ENCODE results near the gene ARHGEF7.
"Not testable (repeated sequence)": the region's sequence is repeated elsewhere in the genome, so short reads cannot be mapped to it uniquely, and the experiment has no call there.

The ARHGEF7 gene

GRCh38 chr13:111079375-111079774, 35.7 kb upstream of the ARHGEF7 start:
- no peak overlapping the region for H3K4ac ChIP-seq (ENCODE audit: low read depth, low read length)
- no peaks in the 10 kb centered on the region for H3K4me1 ChIP-seq (ENCODE audit: control insufficient read depth in 1 of 2, insufficient read depth in 2 of 2, low read length in 2 of 2)
- H3K23ac ChIP-seq (ENCODE audit: low read length), result no peak overlapping the region
- H3K36me3 ChIP-seq (ENCODE audit: control insufficient read depth in 1 of 2, insufficient read depth in 2 of 2, low read length in 2 of 2), result peaks cover 0 to 1% of the 10 kb centered on the region in 2 experiments
- no peak overlapping the region for H2AK5ac ChIP-seq (ENCODE audit: low read length)
- no peak overlapping the region for H4K12ac ChIP-seq (ENCODE audit: low read depth, low read length)
- no peak overlapping the region for H4K8ac ChIP-seq (ENCODE audit: low read depth, low read length)
- H3K18ac ChIP-seq (ENCODE audit: low read length), result no peak overlapping the region
- no peak overlapping the region for H3K27ac ChIP-seq (ENCODE audit: low read depth, low read length)
- H3K4me2 ChIP-seq (ENCODE audit: low read length), result no peak overlapping the region
- H2AFZ ChIP-seq (ENCODE audit: insufficient read depth, low read length, poor library complexity), result no peak overlapping the region
- DNase-seq, result no peak
- no peak overlapping the region for H3K14ac ChIP-seq (ENCODE audit: low read length)
- no peak overlapping the region for H2BK120ac ChIP-seq (ENCODE audit: insufficient read depth, low read length, poor library complexity)
- no peaks in the 10 kb centered on the region for H3K79me1 ChIP-seq (ENCODE audit: low read length)
- H2BK5ac ChIP-seq (ENCODE audit: low read depth, low read length, poor library complexity), result no peak overlapping the region
- H4K91ac ChIP-seq (ENCODE audit: low read depth, low read length), result no peak overlapping the region
- H3K27me3 ChIP-seq (ENCODE audit: insufficient read depth, low read length), result no peaks in the 10 kb centered on the region
- no peak overlapping the region for H3K4me3 ChIP-seq (ENCODE audit: low read depth, low read length)
- H2BK12ac ChIP-seq (ENCODE audit: low read length), result no peak overlapping the region
- peaks cover 2% of the 10 kb centered on the region for H3K9me3 ChIP-seq (ENCODE audit: insufficient read depth, low read depth, low read length)
- WGBS (ENCODE audit: extremely low coverage, insufficient coverage, insufficient read length), result no CpG with 5 or more reads among the region's 12 CpGs
- H3K9ac ChIP-seq (ENCODE audit: low read length), result no peak overlapping the region
- no peaks in the 10 kb centered on the region for H3K79me2 ChIP-seq (ENCODE audit: control insufficient read depth, insufficient read depth, low read length, poor library complexity)

- Histone ChIP-seq H3K9ac (ENCODE audit: low read length) (no peak overlapping the region), H3K18ac (ENCODE audit: low read length) (no peak overlapping the region), H3K4me3 (ENCODE audit: low read depth, low read length) (no peak overlapping the region), H3K23ac (ENCODE audit: low read length) (no peak overlapping the region), H2BK12ac (ENCODE audit: low read length) (no peak overlapping the region), H3K27ac (ENCODE audit: low read depth, low read length) (no peak overlapping the region), H3K36me3 (ENCODE audit: control insufficient read depth in 1 of 2, insufficient read depth in 2 of 2, low read length in 2 of 2) (peaks cover 0 to 1% of the 10 kb centered on the region in 2 experiments), H4K12ac (ENCODE audit: low read depth, low read length) (no peak overlapping the region), H3K4me1 (ENCODE audit: control insufficient read depth in 1 of 2, insufficient read depth in 2 of 2, low read length in 2 of 2) (no peaks in the 10 kb centered on the region), H2BK120ac (ENCODE audit: insufficient read depth, low read length, poor library complexity) (no peak overlapping the region), H3K79me2 (ENCODE audit: control insufficient read depth, insufficient read depth, low read length, poor library complexity) (no peaks in the 10 kb centered on the region), H2AFZ (ENCODE audit: insufficient read depth, low read length, poor library complexity) (no peak overlapping the region), H3K9me3 (ENCODE audit: insufficient read depth, low read depth, low read length) (no peaks in the 10 kb centered on the region), H2BK5ac (ENCODE audit: low read depth, low read length, poor library complexity) (no peak overlapping the region), H2AK5ac (ENCODE audit: low read length) (no peak overlapping the region), H4K8ac (ENCODE audit: low read depth, low read length) (no peak overlapping the region), H3K4ac (ENCODE audit: low read depth, low read length) (no peak overlapping the region), H3K27me3 (ENCODE audit: insufficient read depth, low read length) (no peaks in the 10 kb centered on the region), H4K91ac (ENCODE audit: low read depth, low read length) (no peak overlapping the region), H3K79me1 (ENCODE audit: low read length) (no peaks in the 10 kb centered on the region), H3K4me2 (ENCODE audit: low read length) (no peak overlapping the region), H3K14ac (ENCODE audit: low read length) (no peak overlapping the region)
- DNase-seq, result no peak
- no CpG with 5 or more reads among the region's 5 CpGs for WGBS (ENCODE audit: extremely low coverage, insufficient coverage, insufficient read length)
Measured at GRCh38 chr13:111080642-111081041, 34.5 kb upstream of the ARHGEF7 start.

DNA sequence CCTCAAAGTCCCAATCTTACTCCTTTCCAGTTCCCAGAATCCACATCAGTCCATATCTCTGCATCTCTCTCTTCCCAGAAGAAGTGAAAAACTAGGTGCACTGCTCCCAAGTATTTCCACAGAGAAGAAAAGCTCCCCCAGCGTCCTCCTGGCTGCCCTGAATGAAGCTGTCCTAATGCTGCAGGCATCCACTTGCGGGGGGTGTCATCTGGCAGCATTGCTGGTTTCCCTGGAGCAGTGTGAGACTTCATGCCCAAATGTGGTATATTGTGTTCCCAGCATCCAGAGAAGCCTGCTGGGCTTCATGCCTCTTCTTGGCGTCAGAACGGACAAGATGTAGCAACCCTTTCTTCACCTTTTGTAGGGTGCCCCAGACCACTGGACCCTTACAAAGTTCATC, 32.9 kb upstream of the ARHGEF7 start:
- Histone ChIP-seq H3K9ac (ENCODE audit: low read length) (no peak overlapping the region), H3K4me1 (ENCODE audit: control insufficient read depth in 1 of 2, insufficient read depth in 2 of 2, low read length in 2 of 2) (no peaks in the 10 kb centered on the region), H2BK120ac (ENCODE audit: insufficient read depth, low read length, poor library complexity) (no peak overlapping the region), H3K27ac (ENCODE audit: low read depth, low read length) (no peak overlapping the region), H2BK12ac (ENCODE audit: low read length) (no peak overlapping the region), H3K36me3 (ENCODE audit: control insufficient read depth in 1 of 2, insufficient read depth in 2 of 2, low read length in 2 of 2) (peaks cover 0 to 1% of the 10 kb centered on the region in 2 experiments), H4K91ac (ENCODE audit: low read depth, low read length) (no peak overlapping the region), H3K4me3 (ENCODE audit: low read depth, low read length) (no peak overlapping the region), H3K23ac (ENCODE audit: low read length) (no peak overlapping the region), H2AFZ (ENCODE audit: insufficient read depth, low read length, poor library complexity) (no peak overlapping the region), H3K14ac (ENCODE audit: low read length) (no peak overlapping the region), H3K18ac (ENCODE audit: low read length) (no peak overlapping the region), H3K9me3 (ENCODE audit: insufficient read depth, low read depth, low read length) (no peaks in the 10 kb centered on the region), H3K79me2 (ENCODE audit: control insufficient read depth, insufficient read depth, low read length, poor library complexity) (no peaks in the 10 kb centered on the region), H2AK5ac (ENCODE audit: low read length) (no peak overlapping the region), H3K4me2 (ENCODE audit: low read length) (no peak overlapping the region), H3K79me1 (ENCODE audit: low read length) (no peaks in the 10 kb centered on the region), H4K12ac (ENCODE audit: low read depth, low read length) (no peak overlapping the region), H4K8ac (ENCODE audit: low read depth, low read length) (no peak overlapping the region), H2BK5ac (ENCODE audit: low read depth, low read length, poor library complexity) (no peak overlapping the region), H3K27me3 (ENCODE audit: insufficient read depth, low read length) (no peaks in the 10 kb centered on the region), H3K4ac (ENCODE audit: low read depth, low read length) (no peak overlapping the region)
- peak in 1 of 2 donors; percentile 15 for DNase-seq
- no CpG with 5 or more reads among the region's 4 CpGs for WGBS (ENCODE audit: extremely low coverage, insufficient coverage, insufficient read length)

- H3K27ac ChIP-seq (ENCODE audit: low read depth, low read length); H2AFZ ChIP-seq (ENCODE audit: insufficient read depth, low read length, poor library complexity); H3K18ac ChIP-seq (ENCODE audit: low read length); H3K36me3 ChIP-seq (ENCODE audit: control insufficient read depth in 1 of 2, insufficient read depth in 2 of 2, low read length in 2 of 2); H3K4ac ChIP-seq (ENCODE audit: low read depth, low read length); H3K79me1 ChIP-seq (ENCODE audit: low read length); H3K4me1 ChIP-seq (ENCODE audit: control insufficient read depth in 1 of 2, insufficient read depth in 2 of 2, low read length in 2 of 2); H2AK5ac ChIP-seq (ENCODE audit: low read length); H4K12ac ChIP-seq (ENCODE audit: low read depth, low read length); H3K79me2 ChIP-seq (ENCODE audit: control insufficient read depth, insufficient read depth, low read length, poor library complexity); H3K9ac ChIP-seq (ENCODE audit: low read length); H2BK120ac ChIP-seq (ENCODE audit: insufficient read depth, low read length, poor library complexity); DNase-seq; H3K14ac ChIP-seq (ENCODE audit: low read length); H3K23ac ChIP-seq (ENCODE audit: low read length); H4K91ac ChIP-seq (ENCODE audit: low read depth, low read length); H3K9me3 ChIP-seq (ENCODE audit: insufficient read depth, low read depth, low read length); H2BK5ac ChIP-seq (ENCODE audit: low read depth, low read length, poor library complexity); H2BK12ac ChIP-seq (ENCODE audit: low read length); H4K8ac ChIP-seq (ENCODE audit: low read depth, low read length); H3K4me2 ChIP-seq (ENCODE audit: low read length); H3K4me3 ChIP-seq (ENCODE audit: low read depth, low read length); H3K27me3 ChIP-seq (ENCODE audit: insufficient read depth, low read length): not testable (repeated sequence)
- WGBS (ENCODE audit: extremely low coverage, insufficient coverage, insufficient read length), result no CpG with 5 or more reads among the region's 14 CpGs
Measured at GRCh38 chr13:111082769-111083168, 32.3 kb upstream of the ARHGEF7 start.

Data from trophoblast cell (in vitro differentiated cells and primary cell).